ENCODE results near the gene UGT1A8. TPM values are rescaled to one million over a fixed set of nuclear protein-coding genes. Genes with fewer than 3 reads are reported as not detected.

The UGT1A8 gene
- total RNA-seq, 2 experiments from 2014 or later = not detected

- H3K4me1 ChIP-seq (ENCODE audit: insufficient read depth, low read length) = no peaks in the 10 kb centered on the region
- H3K36me3 Mint-ChIP-seq (ENCODE audit: low read depth) = no peaks in the 10 kb centered on the region
These were observed 17.0 kb upstream of the UGT1A8 start for GRCh38 chr2:233600386-233600785.

GRCh38 chr2:233602076-233602475 lies 15.4 kb upstream of the UGT1A8 start:
- H3K4me1 ChIP-seq (ENCODE audit: insufficient read depth, low read length) = no peaks in the 10 kb centered on the region
- peaks cover 29% of the 10 kb centered on the region for H3K27me3 Mint-ChIP-seq
- ATAC-seq (ENCODE audit: poor library complexity) = no peak
- ChIA-PET CTCF (no interaction called here), POLR2A (no interaction called here)
- H3K36me3 Mint-ChIP-seq (ENCODE audit: low read depth) = no peaks in the 10 kb centered on the region
- TF ChIP-seq CTCF (IDR thresholded peaks at IDR 0.05) = no peak
- H3K4me3 ChIP-seq (ENCODE audit: low read length) = no peak overlapping the region
- no peak for DNase-seq
- H3K36me3 ChIP-seq (ENCODE audit: insufficient read depth, low read length) = no peaks in the 10 kb centered on the region
- no peak overlapping the region for H3K27ac ChIP-seq (ENCODE audit: low read depth in 1 of 2, low read length in 2 of 2)
- no peaks in the 10 kb centered on the region for H3K9me3 ChIP-seq (ENCODE audit: control insufficient read depth in 1 of 2, insufficient read depth in 1 of 2, low read length in 2 of 2)
- intact Hi-C loops (cut with DNase I, micrococcal nuclease) = no loop called here
- no peak overlapping the region for H3K4me3 Mint-ChIP-seq
- no peak overlapping the region for H3K27ac Mint-ChIP-seq
- H3K27me3 ChIP-seq (ENCODE audit: control insufficient read depth in 1 of 2, insufficient read depth in 2 of 2, low read length in 2 of 2) = peaks cover 0 to 5% of the 10 kb centered on the region in 2 experiments
- H3K4me1 Mint-ChIP-seq (ENCODE audit: low read depth) = no peaks in the 10 kb centered on the region
- peaks cover 4% of the 10 kb centered on the region for H3K9me3 Mint-ChIP-seq

More at GRCh38 chr2:233600386-233600785, 17.0 kb upstream of the UGT1A8 start:
- ChIA-PET CTCF (no interaction called here), POLR2A (no interaction called here)
- Histone ChIP-seq H3K27ac (ENCODE audit: low read depth in 1 of 2, low read length in 2 of 2) (no peak overlapping the region), H3K9me3 (ENCODE audit: control insufficient read depth in 1 of 2, insufficient read depth in 1 of 2, low read length in 2 of 2) (no peaks in the 10 kb centered on the region), H3K4me3 (ENCODE audit: low read length) (no peak overlapping the region), H3K36me3 (ENCODE audit: insufficient read depth, low read length) (no peaks in the 10 kb centered on the region), H3K27me3 (ENCODE audit: control insufficient read depth in 1 of 2, insufficient read depth in 2 of 2, low read length in 2 of 2) (peaks cover 0 to 5% of the 10 kb centered on the region in 2 experiments)
- peaks cover 29% of the 10 kb centered on the region for H3K27me3 Mint-ChIP-seq
- peaks cover 4% of the 10 kb centered on the region for H3K9me3 Mint-ChIP-seq
- ATAC-seq (ENCODE audit: poor library complexity) (no peak), DNase-seq (no peak)
- intact Hi-C loops (cut with DNase I, micrococcal nuclease) = no loop called here
- TF ChIP-seq CTCF (IDR thresholded peaks at IDR 0.05) = no peak
- no peaks in the 10 kb centered on the region for H3K4me1 Mint-ChIP-seq (ENCODE audit: low read depth)
- no peak overlapping the region for H3K4me3 Mint-ChIP-seq
- no peak overlapping the region for H3K27ac Mint-ChIP-seq

GRCh38 chr2:233603520-233603919 lies 13.9 kb upstream of the UGT1A8 start:
- ATAC-seq (ENCODE audit: poor library complexity) (no peak), DNase-seq (no peak)
- no peak overlapping the region for H3K27ac Mint-ChIP-seq
- Histone ChIP-seq H3K36me3 (ENCODE audit: insufficient read depth, low read length) (no peaks in the 10 kb centered on the region), H3K27me3 (ENCODE audit: control insufficient read depth in 1 of 2, insufficient read depth in 2 of 2, low read length in 2 of 2) (peaks cover 0 to 5% of the 10 kb centered on the region in 2 experiments), H3K4me1 (ENCODE audit: insufficient read depth, low read length) (no peaks in the 10 kb centered on the region), H3K9me3 (ENCODE audit: control insufficient read depth in 1 of 2, insufficient read depth in 1 of 2, low read length in 2 of 2) (no peaks in the 10 kb centered on the region), H3K27ac (ENCODE audit: low read depth in 1 of 2, low read length in 2 of 2) (no peak overlapping the region), H3K4me3 (ENCODE audit: low read length) (no peak overlapping the region)
- ChIA-PET POLR2A (no interaction called here), CTCF (no interaction called here)
- no peak overlapping the region for H3K4me3 Mint-ChIP-seq
- intact Hi-C loops (cut with DNase I, micrococcal nuclease) = no loop called here
- H3K4me1 Mint-ChIP-seq (ENCODE audit: low read depth) = no peaks in the 10 kb centered on the region
- no peak for TF ChIP-seq CTCF (IDR thresholded peaks at IDR 0.05)
- no peaks in the 10 kb centered on the region for H3K36me3 Mint-ChIP-seq (ENCODE audit: low read depth)
- peaks cover 29% of the 10 kb centered on the region for H3K27me3 Mint-ChIP-seq
- H3K9me3 Mint-ChIP-seq = peaks cover 4% of the 10 kb centered on the region
